Gastroesophageal sphincter (tissue), 3 donors: ENCODE measurements around the gene CA9.

Source experiments
- EP300 ChIP-seq: sonication (generic); formaldehyde crosslinking; IDR thresholded peaks from one replicate; pipeline ENCODE4 v1.6.1; 2017; ENCODE audit warnings: antibody characterized with exemption, mild to moderate bottlenecking
- POLR2A ChIP-seq, 2 donors: fragments of 450-650 bp; IDR thresholded peaks; one replicate each; pipeline ENCODE4 v1.6.1; 2017; ENCODE audit warnings: antibody characterized with exemption in 2 of 2, mild to moderate bottlenecking in 2 of 2, moderate library complexity in 1 of 2
- POLR2AphosphoS5 ChIP-seq: sonication (generic); formaldehyde crosslinking; IDR thresholded peaks from one replicate; pipeline ENCODE4 v1.6.1; 2017; ENCODE audit warnings: antibody characterized with exemption
- TF ChIP-seq, protein P1 (sequence below), 4 experiments: fragments of 200-600 bp in 2 of 4; fragments of 450-650 bp in 2 of 4; sonication (generic) in 1 of 4; IDR thresholded peaks; one replicate each; pipeline ENCODE4 v1.5.1; 2017 to 2019; ENCODE audit warnings: antibody characterized with exemption in 4 of 4, mild to moderate bottlenecking in 2 of 4, moderate library complexity in 2 of 4

- TF ChIP-seq, protein P1, sequence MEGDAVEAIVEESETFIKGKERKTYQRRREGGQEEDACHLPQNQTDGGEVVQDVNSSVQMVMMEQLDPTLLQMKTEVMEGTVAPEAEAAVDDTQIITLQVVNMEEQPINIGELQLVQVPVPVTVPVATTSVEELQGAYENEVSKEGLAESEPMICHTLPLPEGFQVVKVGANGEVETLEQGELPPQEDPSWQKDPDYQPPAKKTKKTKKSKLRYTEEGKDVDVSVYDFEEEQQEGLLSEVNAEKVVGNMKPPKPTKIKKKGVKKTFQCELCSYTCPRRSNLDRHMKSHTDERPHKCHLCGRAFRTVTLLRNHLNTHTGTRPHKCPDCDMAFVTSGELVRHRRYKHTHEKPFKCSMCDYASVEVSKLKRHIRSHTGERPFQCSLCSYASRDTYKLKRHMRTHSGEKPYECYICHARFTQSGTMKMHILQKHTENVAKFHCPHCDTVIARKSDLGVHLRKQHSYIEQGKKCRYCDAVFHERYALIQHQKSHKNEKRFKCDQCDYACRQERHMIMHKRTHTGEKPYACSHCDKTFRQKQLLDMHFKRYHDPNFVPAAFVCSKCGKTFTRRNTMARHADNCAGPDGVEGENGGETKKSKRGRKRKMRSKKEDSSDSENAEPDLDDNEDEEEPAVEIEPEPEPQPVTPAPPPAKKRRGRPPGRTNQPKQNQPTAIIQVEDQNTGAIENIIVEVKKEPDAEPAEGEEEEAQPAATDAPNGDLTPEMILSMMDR (IDR thresholded peaks at IDR 0.05), result no peak
- TF ChIP-seq POLR2A (IDR thresholded peaks at IDR 0.05), result no peak
- no peak for TF ChIP-seq POLR2AphosphoS5
- no peak for TF ChIP-seq EP300
Measured at GRCh38 chr9:35674025-35674361, 265 bp downstream of the CA9 start.
